PC-3 (cell line): ENCODE data around the gene CALR. TPM values are rescaled to one million over a fixed set of nuclear protein-coding genes. Genes with fewer than 3 reads are reported as not detected.

Experiments
- ATAC-seq: fragments of 200-7000 bp; cut with Tn5 transposase; 2 replicates; pipeline ENCODE4 v1.9.1; 2020; ENCODE audit warnings: mild to moderate bottlenecking, moderate library complexity
- BruUV-seq: library from RNA; stranded (reverse); fragments of 400-500 nt; replicated peaks from 2 replicates; lab custom pipeline; 2021; lab: Mats Ljungman, UMichigan
- CTCF ChIA-PET: fragments of 300-600 bp; sonication (Branson Sonifier 250); formaldehyde crosslinking; loops from one replicate; lab custom pipeline; 2022; ENCODE audit warnings: antibody characterized with exemption; lab: Charles Lee
- POLR2A ChIA-PET: fragments of 300-600 bp; sonication (Branson Sonifier 250); formaldehyde crosslinking; loops from one replicate; lab custom pipeline; 2022; ENCODE audit warnings: antibody characterized with exemption; ENCODE audit not compliant: unreplicated experiment; lab: Charles Lee
- DNase-seq: peaks from one replicate; pipeline ENCODE4 v3.0.0-alpha.2; 2015
- H2AFZ ChIP-seq: fragments of 300-600 bp; sonication (generic); 2 replicates; pipeline ENCODE4 v1.6.0; 2016; ENCODE audit warnings: antibody characterized with exemption, low read length
- H3F3A ChIP-seq: fragments of 300-600 bp; sonication (generic); one replicate; pipeline ENCODE4 v1.6.0; 2017; ENCODE audit warnings: antibody characterized with exemption, low read length, control low read depth, mild to moderate bottlenecking; ENCODE audit not compliant: unreplicated experiment
- H3K27ac ChIP-seq: fragments of 300-600 bp; sonication (generic); 2 replicates; pipeline ENCODE4 v1.5.1; 2016; ENCODE audit warnings: mild to moderate bottlenecking, low read length
- H3K27me3 ChIP-seq: fragments of 300-600 bp; sonication (generic); 2 replicates; pipeline ENCODE4 v1.6.1; 2016; ENCODE audit warnings: low read length, mixed read lengths
- H3K36me3 ChIP-seq: fragments of 300-600 bp; sonication (generic); 2 replicates; pipeline ENCODE4 v1.6.1; 2016; ENCODE audit warnings: low read depth, mixed run types, low read length, mixed read lengths
- H3K4me1 ChIP-seq: fragments of 300-600 bp; sonication (generic); 2 replicates; pipeline ENCODE4 v1.5.1; 2016; ENCODE audit warnings: low read length; ENCODE audit not compliant: insufficient read depth
- H3K4me2 ChIP-seq: fragments of 300-600 bp; sonication (generic); 2 replicates; pipeline ENCODE4 v1.6.0; 2016; ENCODE audit warnings: low read length
- H3K4me3 ChIP-seq: fragments of 300-600 bp; sonication (generic); 2 replicates; pipeline ENCODE4 v1.5.1; 2016; ENCODE audit warnings: mild to moderate bottlenecking, low read length, mixed read lengths
- H3K79me2 ChIP-seq: fragments of 300-600 bp; sonication (generic); 2 replicates; pipeline ENCODE4 v1.6.1; 2017; ENCODE audit warnings: low read length, mixed read lengths
- H3K9ac ChIP-seq: fragments of 300-600 bp; sonication (generic); 2 replicates; pipeline ENCODE4 v1.6.0; 2016; ENCODE audit warnings: mild to moderate bottlenecking, low read length
- H3K9me2 ChIP-seq: fragments of 300-600 bp; sonication (generic); replicated peaks from 2 replicates; pipeline ENCODE4 v1.6.1; 2016; ENCODE audit warnings: mixed run types, low read length, mixed read lengths
- H3K9me3 ChIP-seq: fragments of 300-600 bp; sonication (generic); 2 replicates; pipeline ENCODE4 v1.6.1; 2016; ENCODE audit warnings: low read length, mixed read lengths
- H4K20me1 ChIP-seq: fragments of 300-600 bp; sonication (generic); 2 replicates; pipeline ENCODE4 v1.6.1; 2016; ENCODE audit warnings: low read length, mixed read lengths
- EZH2 ChIP-seq: fragments of 300-600 bp; sonication (generic); IDR thresholded peaks from one replicate; pipeline ENCODE4 v1.6.1; 2017; ENCODE audit warnings: antibody characterized with exemption, mild to moderate bottlenecking, low read length; ENCODE audit not compliant: unreplicated experiment
- EZH2phosphoT487 ChIP-seq: fragments of 300-600 bp; sonication (generic); IDR thresholded peaks from 2 replicates; pipeline ENCODE4 v1.6.1; 2018; ENCODE audit warnings: mild to moderate bottlenecking, antibody characterized with exemption, low read length, borderline replicate concordance
- intact Hi-C: fragments of 100-400 bp; cut with micrococcal nuclease; formaldehyde crosslinking; loops from 2 replicates; pipeline ENCODE4 v1.9.0; 2023
- total RNA-seq: library from RNA; depleted of rRNA; stranded (reverse); fragments of >200 nt; gene quantifications from 2 replicates; pipeline ENCODE4 v1.2.3, GENCODE V29; 2014
- TF ChIP-seq, protein P1 (sequence below): fragments of 300-600 bp; sonication (generic); conservative IDR thresholded peaks from 2 replicates; pipeline ENCODE4 v1.5.1; 2017; ENCODE audit warnings: antibody characterized with exemption, low read depth, mild to moderate bottlenecking, low read length

Gene CALR
- total RNA-seq, 1 experiment from 2014 or later: 2,022 TPM

DNA sequence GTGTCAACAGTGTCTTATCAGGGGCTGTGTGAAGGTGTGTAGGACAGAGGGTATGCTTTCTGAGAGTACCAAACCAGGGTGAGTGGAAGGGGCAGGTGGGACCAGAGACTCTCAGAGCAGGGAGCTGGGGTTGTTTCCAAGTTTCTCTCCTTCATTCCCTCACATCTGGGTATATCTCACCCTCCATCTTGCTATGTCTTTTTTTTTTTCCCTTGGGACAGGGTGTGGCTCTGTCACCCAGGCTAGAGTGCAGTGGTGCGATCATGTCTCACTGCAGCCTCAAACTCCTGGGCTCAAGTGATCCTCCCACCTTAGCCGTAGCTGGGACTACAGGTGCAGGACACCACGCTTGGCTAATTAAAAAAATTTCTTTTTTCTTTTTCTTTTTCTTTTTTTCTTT is 41.6 kb downstream of the CALR start:
- no peaks in the 10 kb centered on the region for H3K36me3 ChIP-seq
- no peaks in the 10 kb centered on the region for H3K9me2 ChIP-seq
- no peaks in the 10 kb centered on the region for H3K79me2 ChIP-seq
- ATAC-seq (no peak), DNase-seq (no peak)
- no TSS peak for BruUV-seq
- H3F3A ChIP-seq: no peaks in the 10 kb centered on the region
- no peak for TF ChIP-seq EZH2
- TF ChIP-seq, protein P1, sequence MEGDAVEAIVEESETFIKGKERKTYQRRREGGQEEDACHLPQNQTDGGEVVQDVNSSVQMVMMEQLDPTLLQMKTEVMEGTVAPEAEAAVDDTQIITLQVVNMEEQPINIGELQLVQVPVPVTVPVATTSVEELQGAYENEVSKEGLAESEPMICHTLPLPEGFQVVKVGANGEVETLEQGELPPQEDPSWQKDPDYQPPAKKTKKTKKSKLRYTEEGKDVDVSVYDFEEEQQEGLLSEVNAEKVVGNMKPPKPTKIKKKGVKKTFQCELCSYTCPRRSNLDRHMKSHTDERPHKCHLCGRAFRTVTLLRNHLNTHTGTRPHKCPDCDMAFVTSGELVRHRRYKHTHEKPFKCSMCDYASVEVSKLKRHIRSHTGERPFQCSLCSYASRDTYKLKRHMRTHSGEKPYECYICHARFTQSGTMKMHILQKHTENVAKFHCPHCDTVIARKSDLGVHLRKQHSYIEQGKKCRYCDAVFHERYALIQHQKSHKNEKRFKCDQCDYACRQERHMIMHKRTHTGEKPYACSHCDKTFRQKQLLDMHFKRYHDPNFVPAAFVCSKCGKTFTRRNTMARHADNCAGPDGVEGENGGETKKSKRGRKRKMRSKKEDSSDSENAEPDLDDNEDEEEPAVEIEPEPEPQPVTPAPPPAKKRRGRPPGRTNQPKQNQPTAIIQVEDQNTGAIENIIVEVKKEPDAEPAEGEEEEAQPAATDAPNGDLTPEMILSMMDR: no peak
- no peak overlapping the region for H3K4me2 ChIP-seq
- CTCF ChIA-PET: no interaction called here
- H3K9me3 ChIP-seq: no peaks in the 10 kb centered on the region
- H3K27ac ChIP-seq: no peak overlapping the region
- no peaks in the 10 kb centered on the region for H3K4me1 ChIP-seq
- no peak overlapping the region for H3K9ac ChIP-seq
- intact Hi-C loops: loop anchor here (5.0 kb wide), 1 partner anchor 37 kb away; no protein-coding TSS in a partner anchor
- no peak overlapping the region for H2AFZ ChIP-seq
- POLR2A ChIA-PET: no interaction called here
- H3K27me3 ChIP-seq: no peaks in the 10 kb centered on the region
- H3K4me3 ChIP-seq: no peak overlapping the region
- no peaks in the 10 kb centered on the region for H4K20me1 ChIP-seq

DNA sequence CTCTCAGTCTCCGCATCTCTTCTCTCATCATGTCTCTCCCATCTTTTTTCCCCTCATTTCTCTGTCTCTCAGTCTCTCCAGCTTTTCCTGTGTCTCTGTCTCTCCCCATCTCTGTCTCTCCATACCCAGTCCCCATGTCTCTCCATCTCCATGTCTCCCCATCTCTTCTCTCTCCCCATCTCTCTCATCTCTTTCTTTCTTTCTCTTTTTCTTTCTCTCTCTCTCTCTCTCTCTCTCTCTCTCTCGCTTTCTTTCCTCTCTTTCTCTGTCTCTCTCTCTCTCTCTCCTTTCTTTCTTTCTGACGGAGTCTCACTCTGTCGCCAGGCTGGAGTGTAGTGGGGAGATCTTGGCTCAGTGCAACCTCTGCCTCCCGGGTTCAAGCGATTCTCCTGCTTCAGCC is 44.2 kb downstream of the CALR start:
- no peaks in the 10 kb centered on the region for H3F3A ChIP-seq
- TF ChIP-seq EZH2phosphoT487 (no peak), EZH2 (no peak)
- TF ChIP-seq, protein P1: no peak
- no TSS peak for BruUV-seq
- no peak overlapping the region for H3K27ac ChIP-seq
- H3K9me3 ChIP-seq: no peaks in the 10 kb centered on the region
- ChIA-PET POLR2A (no interaction called here), CTCF (interaction anchor here (0.5 to 0.7 kb wide), 3 partner anchors 46 to 278 kb away, joined by 3 to 4 read pairs (median 4); no protein-coding TSS in a partner anchor)
- DNase-seq: no peak
- intact Hi-C loops: loop anchor here (1.0 to 5.0 kb wide), 4 partner anchors 35 to 112 kb away; no protein-coding TSS in a partner anchor
- no peak overlapping the region for H3K9ac ChIP-seq
- H3K79me2 ChIP-seq: no peaks in the 10 kb centered on the region
- no peaks in the 10 kb centered on the region for H3K36me3 ChIP-seq
- no peak overlapping the region for H3K4me2 ChIP-seq
- no peak overlapping the region for H3K4me3 ChIP-seq
- H3K4me1 ChIP-seq: no peaks in the 10 kb centered on the region
- H3K9me2 ChIP-seq: no peaks in the 10 kb centered on the region
- H3K27me3 ChIP-seq: no peaks in the 10 kb centered on the region
- H4K20me1 ChIP-seq: no peaks in the 10 kb centered on the region
- ATAC-seq: no peak
- no peak overlapping the region for H2AFZ ChIP-seq

DNA sequence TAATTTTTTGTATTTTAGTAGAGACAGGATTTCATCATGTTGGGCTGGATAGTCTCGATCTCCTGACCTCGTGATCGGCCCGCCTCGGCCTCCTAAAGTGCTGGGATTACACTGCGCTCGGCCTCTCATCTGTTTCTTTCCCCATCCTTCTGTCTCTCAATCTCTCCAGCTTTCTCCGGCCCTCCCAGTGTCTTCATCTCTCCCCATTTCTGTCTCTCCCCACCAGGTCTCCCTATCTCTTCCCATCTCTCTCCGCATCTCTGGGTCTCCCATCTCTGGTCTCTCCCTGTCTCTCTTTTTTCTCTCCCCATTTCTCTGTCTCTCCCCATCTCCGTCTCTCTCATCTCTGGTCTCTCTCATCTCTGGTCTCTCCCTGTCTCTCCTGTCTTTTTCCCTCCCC is 44.7 kb downstream of the CALR start:
- BruUV-seq: no TSS peak
- ChIA-PET CTCF (interaction anchor here (0.5 to 0.6 kb wide), 2 partner anchors 46 to 134 kb away, joined by 4 read pairs; no protein-coding TSS in a partner anchor), POLR2A (no interaction called here)
- Histone ChIP-seq H3K9me3 (no peaks in the 10 kb centered on the region), H3K27me3 (no peaks in the 10 kb centered on the region), H3K9me2 (no peaks in the 10 kb centered on the region), H3F3A (no peaks in the 10 kb centered on the region), H3K79me2 (no peaks in the 10 kb centered on the region), H3K27ac (no peak overlapping the region), H3K9ac (no peak overlapping the region), H3K4me3 (peak overlapping the region; percentile 61), H4K20me1 (no peaks in the 10 kb centered on the region), H3K4me1 (no peaks in the 10 kb centered on the region), H2AFZ (peak overlapping the region; percentile 79; the same call in 1 of the 2 replicates), H3K4me2 (peak overlapping the region; percentile 81), H3K36me3 (no peaks in the 10 kb centered on the region)
- intact Hi-C loops: loop anchor here (1.0 to 5.0 kb wide), 4 partner anchors 34 to 111 kb away; no protein-coding TSS in a partner anchor
- DNase-seq: no peak
- TF ChIP-seq, protein P1: no peak
- TF ChIP-seq EZH2 (no peak), EZH2phosphoT487 (no peak)
- no peak for ATAC-seq
